Activated T-helper 1 cell treated with Interleukin-2 at 50 U/mL for 16 hours (primary cell): ENCODE data around the gene HILPDA.
"Not testable (repeated sequence)": the region's sequence is repeated elsewhere in the genome, so short reads cannot be mapped to it uniquely, and the experiment has no call there.

Experiments
- DNase-seq: peaks from one replicate; pipeline ENCODE4 v3.0.0-alpha.2; 2020; ENCODE audit warnings: low read depth

The HILPDA gene

DNA sequence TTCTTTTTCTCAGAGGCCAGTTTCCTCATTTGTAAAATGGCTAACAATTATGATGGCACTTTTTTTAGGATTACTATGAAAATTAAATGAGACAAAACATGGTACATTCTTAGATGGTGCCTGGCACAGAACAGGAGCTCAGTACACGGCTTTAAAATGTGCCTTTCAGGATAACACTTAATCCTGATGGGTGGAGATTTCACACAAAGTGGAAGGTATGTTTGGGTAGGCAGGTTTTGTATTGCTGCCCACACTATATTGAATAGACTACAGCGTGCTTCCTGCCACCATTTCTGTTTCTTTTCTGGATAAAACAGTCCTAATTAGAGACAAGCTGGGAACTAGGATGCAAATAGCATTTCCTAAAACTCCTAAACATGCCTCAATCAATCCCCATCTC is 23.9 kb upstream of the HILPDA start:
- DNase-seq, result no peak

GRCh38 chr7:128434413-128435326 is 21.0 kb upstream of the HILPDA start:
- no peak for DNase-seq

DNA sequence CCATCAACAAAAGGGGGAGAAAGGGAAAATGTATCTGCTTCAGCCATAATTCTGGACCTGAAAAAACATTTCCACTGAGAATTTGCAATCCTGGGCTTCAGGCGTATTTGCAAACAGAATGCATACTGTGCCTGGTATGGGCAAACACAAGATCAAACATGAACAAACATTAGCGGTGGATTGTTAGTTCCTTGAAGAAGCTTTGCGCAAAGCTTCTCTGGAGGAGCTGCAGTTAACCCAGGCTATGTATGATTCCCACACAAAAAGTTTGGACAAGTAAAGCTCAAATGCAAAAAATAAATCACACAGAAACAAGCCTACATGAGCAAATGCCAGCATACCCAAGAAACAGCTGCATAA is 20.4 kb upstream of the HILPDA start:
- no peak for DNase-seq

- DNase-seq, result no peak
Observed at GRCh38 chr7:128437426-128438332, 18.0 kb upstream of the HILPDA start.

- DNase-seq, result no peak
Observed at GRCh38 chr7:128442356-128442755, 13.3 kb upstream of the HILPDA start.

- DNase-seq, result no peak
Observed at GRCh38 chr7:128443831-128444600, 11.7 kb upstream of the HILPDA start.

DNA sequence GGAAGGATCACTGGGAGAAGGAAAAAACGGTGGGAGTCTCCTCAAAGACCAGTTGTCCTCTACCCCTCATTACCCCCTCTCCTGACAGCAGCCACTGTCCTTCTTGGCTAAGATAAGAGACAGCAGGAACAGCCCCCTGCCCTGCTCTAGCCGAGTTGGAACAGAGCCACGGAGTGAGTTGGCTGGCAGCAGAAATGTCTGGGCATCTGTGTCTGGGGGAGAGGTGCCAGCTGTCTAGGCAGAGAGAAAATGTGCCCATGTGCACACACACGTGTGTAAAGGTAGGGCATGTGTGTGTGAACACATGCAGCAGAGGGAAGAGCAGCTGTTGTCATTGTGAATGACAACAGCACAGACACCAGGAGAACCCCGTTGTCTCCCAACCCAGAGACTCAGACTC is 9.4 kb upstream of the HILPDA start:
- no peak for DNase-seq

DNA sequence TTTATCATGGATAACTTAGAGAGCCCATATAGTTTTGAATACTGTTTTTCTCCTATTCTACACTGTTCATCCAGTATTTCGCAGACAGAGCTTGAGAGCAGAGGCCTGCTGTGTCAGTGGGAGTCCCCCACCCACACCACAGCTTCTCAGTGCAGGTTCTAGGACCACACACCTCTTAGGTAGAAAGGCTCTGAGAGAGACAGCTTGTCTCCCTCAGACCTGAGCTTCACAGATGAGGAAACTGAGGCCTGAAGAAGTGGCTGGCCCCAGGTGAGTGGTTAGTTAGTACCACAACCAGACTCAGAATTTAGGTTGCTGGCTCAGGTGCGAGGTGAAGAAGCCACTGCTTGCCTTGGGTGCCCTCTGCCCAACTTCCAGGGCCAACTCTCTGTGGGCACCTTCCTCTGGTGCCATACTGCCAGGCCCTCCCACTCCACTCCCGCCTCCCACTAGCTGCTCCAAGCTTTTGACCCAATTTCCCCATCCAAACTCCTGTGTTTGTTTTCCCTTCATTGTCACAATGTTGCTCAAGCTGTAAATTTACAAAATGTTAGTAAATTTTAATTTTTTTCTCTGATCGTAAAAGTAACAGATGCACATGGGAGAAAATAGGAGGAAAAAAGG is 7.6 kb upstream of the HILPDA start:
- DNase-seq, result no peak

DNA sequence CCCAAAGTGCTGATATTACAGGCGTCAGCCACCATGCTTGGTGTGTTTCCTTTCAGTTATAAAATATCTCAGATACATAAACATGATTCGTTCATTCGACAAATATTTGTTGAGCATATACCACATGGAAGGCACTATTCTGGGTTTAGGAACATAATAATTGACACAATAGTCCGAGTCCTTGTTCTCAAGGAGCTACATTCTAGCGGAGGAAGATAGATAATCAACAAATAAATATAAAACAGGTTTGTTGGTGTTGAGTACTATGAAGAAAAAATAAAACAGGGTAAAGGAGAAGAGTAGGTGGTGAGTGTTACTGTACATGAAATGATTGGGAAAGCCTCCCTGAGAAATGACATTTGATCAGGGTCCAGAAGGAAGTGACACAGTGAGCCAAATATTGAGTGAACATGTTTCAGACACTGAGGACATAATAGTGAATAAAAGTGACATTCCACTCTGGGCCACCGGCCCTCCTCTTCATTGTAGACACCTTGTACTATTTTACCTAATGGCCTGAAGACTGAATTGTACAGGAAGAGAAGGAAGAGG is 6.9 kb upstream of the HILPDA start:
- DNase-seq, result no peak

DNA sequence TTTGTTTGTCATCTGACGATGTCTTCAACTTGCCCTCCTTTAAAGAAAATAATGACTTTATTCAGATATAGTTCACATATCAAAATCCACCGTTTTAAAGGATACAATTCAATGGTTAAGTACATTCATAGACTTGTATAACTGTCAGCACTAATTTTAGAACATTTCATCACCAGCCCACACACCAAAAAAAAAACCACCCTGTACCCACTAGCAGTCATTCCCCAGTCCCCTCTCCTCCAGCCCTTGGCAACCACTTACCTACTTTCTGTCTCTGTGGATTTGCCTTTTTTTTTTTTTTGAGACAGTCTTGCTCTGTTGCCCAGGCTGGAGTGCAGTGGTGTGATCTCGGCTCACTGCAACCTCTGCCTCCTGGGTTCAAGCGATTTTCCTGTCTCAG is 5.3 kb upstream of the HILPDA start:
- no peak for DNase-seq

GRCh38 chr7:128450913-128451312 is 4.8 kb upstream of the HILPDA start:
- no peak for DNase-seq

DNA sequence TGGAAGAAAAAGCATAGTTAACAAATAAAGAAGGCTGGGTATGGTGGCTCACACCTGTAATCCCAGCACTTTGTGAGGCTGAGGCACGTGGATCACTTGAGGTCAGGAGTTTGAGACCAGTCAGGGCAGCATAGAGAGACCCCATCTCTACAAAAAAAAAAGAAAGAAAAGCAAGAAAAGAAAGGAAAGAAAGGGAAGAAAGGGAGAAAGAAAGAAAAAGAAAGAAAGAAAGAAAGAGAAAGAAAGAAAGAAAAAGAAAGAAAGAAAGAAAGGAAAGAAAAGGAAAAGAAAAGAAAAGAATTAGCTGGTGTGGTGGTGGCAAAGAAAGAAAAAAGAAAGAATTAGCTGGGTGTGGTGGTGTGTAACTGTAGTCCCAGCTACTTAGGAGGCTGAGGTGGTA is 3.1 kb upstream of the HILPDA start:
- no peak for DNase-seq

DNA sequence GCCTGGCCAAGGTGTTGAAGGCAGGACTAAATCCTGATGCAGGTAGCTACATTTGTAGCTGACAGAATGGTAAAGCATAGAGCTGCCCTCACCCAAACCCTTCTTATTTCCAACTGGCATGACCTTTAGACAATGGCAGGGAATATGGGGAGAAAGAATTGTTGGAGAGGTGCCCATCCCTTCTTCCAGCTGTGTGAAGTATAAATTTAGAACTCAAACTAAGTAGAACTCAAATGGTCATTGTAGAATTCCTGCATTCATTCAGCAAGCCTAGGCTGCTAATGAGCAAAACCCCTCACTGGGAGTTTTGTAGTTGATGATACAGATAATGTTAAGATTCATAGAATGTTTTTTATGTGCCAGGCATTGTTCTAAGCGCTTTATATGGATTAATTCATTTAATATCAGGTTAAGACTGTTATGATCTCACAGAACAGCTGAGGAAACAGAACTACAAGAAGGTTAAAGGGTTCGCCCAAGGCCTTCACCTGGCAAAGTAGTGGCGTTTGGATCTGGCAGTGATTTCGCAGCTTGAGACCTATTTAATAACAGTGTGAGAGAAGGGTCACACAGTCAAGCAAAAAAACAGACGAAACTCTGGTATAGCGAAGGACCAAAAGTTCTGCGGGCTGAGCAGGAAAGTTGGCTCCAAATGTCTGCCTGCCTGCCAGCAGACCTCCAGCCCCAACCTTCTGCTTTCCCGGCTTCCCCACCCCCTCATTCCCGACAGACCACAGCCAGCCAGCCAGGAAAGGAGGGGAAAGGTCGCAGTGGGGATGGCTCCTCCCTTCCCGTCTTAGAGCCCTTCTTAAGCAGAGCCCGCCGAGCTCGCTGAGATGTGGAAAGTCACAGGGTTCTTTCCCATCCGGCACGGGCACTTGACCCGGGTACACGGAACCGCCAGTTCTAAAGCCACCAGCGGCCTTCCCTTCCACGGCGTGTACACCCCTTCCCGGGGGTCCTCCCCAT is 1.6 kb upstream of the HILPDA start:
- no peak for DNase-seq

DNA sequence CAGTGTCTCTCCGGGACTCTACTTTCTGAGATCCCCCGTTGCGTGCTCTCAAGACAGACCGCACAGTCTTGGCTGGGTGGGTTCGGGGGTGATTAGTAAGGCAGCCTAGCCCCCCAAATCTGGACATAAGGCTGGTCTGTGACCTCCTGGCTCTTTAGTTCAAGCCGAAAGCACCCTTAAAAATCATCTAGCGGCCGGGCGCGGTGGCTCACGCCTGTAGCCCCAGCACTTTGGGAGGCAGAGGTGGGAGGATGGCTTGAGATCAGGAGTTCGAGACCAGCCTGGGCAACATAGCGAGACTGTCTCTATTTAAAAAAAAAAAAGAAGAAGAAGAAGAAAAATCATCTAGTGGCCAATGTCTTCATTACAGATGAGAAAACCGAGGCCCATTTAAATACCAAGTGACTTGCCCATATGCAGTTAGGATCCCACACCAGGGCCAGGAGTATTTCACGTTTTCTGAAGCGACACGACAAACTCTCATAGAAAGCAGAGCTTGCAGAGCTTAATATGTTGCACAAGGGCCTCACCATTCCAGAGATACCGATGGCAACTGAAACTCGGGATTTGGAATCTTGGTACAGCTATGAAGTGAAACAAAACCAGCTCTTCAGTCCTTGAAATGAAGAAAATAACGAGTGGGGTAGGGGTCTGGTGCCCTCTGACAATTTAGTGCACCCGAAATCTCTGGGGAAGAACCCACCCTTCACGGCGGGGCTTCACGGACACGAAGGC is 703 bp upstream of the HILPDA start:
- DNase-seq, result no peak

GRCh38 chr7:128456255-128456725 is 612 bp downstream of the HILPDA start:
- no peak for DNase-seq

- not testable (repeated sequence) for DNase-seq
Observed at GRCh38 chr7:128457385-128457784, 1.7 kb downstream of the HILPDA start.

DNA sequence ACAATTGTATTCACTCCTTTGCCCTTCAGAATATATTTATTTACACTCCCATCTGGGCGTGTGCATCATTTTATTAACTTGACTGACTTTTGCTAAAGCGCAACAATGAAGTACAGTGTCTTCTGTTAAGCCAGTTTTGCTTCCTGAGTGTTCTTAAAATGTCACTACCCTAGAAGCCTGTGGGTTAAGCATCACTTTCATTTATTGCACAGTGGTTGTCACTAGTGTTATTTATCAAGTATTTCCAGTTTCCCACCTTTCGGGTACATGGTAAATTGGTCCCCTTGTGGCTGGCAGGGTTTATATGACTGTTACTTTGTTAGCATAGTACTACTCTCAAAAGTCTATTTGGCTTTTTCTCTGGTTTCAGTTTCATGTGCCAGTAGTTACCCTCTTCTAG is 3.3 kb downstream of the HILPDA start:
- no peak for DNase-seq

- DNase-seq, result peak; percentile 47
Observed at GRCh38 chr7:128459394-128459878, 3.8 kb downstream of the HILPDA start.

DNA sequence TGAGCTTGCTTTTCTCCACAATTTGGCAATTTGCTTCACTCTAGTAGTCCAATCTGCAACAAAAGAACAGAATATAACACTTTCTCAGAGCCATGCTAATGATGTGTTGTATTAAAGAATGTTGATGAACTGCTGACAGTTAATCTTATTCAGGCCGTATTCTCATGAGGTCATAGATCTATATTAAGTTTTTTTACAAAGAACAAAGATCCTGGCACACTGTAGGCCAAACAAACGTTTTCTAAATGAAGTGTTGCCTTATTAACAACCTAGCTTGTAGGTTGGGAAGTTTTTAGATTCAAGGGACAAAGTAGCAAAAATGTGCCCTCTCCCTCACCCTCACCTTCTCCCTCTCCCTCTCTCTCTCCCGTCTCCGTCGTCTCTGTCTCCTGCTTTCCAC is 6.8 kb downstream of the HILPDA start:
- no peak for DNase-seq
